GM12801 (cell line): ENCODE measurements around the gene KIF6.

Experiments used
- CTCF ChIP-seq: IDR thresholded peaks from one replicate; pipeline ENCODE4 v1.5.1; 2011; ENCODE audit warnings: control low read depth; ENCODE audit not compliant: insufficient read length; ENCODE audit errors: extremely low read depth

KIF6 gene

GRCh38 chr6:39451831-39452230 is 273.4 kb downstream of the KIF6 start:
- TF ChIP-seq CTCF = no peak

GRCh38 chr6:39449022-39449421 is 276.2 kb downstream of the KIF6 start:
- no peak for TF ChIP-seq CTCF

GRCh38 chr6:39446909-39447308 is 278.3 kb downstream of the KIF6 start:
- no peak for TF ChIP-seq CTCF

- TF ChIP-seq CTCF = no peak
Observed at GRCh38 chr6:39445667-39446066, 279.5 kb downstream of the KIF6 start.

- no peak for TF ChIP-seq CTCF
Observed at GRCh38 chr6:39444479-39445019, 280.7 kb downstream of the KIF6 start.

GRCh38 chr6:39441986-39442385 is 283.2 kb downstream of the KIF6 start:
- no peak for TF ChIP-seq CTCF

GRCh38 chr6:39441301-39441700 is 283.9 kb downstream of the KIF6 start:
- TF ChIP-seq CTCF = no peak

- TF ChIP-seq CTCF = no peak
Observed at GRCh38 chr6:39440039-39440426, 285.2 kb downstream of the KIF6 start.
